ENCODE results near the gene OR8B12.

Gene OR8B12, protein sequence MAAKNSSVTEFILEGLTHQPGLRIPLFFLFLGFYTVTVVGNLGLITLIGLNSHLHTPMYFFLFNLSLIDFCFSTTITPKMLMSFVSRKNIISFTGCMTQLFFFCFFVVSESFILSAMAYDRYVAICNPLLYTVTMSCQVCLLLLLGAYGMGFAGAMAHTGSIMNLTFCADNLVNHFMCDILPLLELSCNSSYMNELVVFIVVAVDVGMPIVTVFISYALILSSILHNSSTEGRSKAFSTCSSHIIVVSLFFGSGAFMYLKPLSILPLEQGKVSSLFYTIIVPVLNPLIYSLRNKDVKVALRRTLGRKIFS

DNA sequence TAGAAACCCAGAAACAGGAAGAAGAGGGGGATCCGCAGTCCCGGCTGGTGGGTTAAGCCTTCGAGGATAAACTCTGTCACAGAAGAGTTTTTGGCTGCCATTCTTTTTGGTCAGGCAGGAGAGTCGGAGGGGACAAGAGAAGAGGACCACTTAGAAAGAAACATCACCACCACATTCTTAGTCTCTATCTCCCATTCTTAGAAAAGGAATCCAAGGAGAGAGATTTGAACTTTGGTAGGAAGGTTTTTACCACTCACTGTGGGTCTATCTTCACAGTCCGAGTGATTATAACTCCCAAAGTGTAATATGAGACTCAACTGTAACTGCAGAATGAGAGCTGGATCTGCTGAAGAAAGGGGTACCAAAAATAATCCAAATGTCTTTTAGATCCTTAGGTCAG lies at the start of gene OR8B12:
Gene OR8B12 (minus strand): TSS at position 101 of the 400 bp plus-strand sequence. CDS start 0 bp downstream, at position 101.
- no peak for DNase-seq

DNA sequence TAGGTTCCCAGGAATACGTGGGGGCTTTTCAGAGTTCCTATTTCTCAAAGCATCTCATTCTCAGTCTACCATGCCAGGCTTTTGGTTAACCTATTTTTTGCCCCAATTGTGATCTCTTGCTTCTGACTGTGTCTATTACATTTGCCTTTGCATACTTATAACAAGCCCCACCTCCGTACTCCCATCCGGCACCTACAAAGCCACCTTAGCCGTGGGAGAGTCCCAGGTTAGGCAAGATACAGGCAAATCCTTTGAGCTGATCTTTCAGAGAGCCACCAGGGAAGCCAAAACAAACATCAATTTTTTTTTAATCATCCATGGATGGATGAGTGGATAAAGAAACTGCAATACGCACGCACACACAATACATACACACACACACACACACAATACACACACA lies 49.2 kb upstream of the OR8B12 start:
- DNase-seq = no peak

- no peak for DNase-seq
Observed at GRCh38 chr11:124591430-124591829, 48.0 kb upstream of the OR8B12 start.

DNA sequence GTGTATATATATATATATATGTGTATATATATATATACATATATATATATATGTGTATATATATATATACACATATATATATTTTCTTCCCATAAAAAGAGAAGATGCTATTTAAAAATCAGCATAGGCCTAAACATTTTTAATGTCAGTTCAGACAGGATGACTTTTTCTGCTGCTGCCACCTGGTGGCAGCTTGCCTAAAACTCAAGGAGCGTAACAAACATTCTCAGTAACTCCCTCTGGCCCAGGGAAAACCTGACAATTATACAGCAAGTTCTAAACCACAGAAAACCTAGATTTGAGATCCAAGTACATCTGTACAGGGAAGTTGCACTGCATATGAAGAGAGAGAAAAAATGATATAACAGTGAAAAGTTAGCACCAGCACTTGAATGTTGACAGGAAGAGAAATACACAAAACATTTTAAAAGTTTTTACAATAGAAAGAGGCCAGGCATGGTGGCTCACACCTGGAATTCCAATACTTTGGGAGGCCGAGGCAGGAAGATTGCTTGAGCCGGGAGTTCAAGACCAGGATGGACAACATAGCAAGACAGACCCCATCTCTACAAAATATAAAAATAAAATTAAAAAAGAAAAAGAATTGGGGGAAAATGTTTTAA lies 42.9 kb upstream of the OR8B12 start:
- no peak for DNase-seq

- no peak for DNase-seq
Observed at GRCh38 chr11:124584681-124585372, 41.4 kb upstream of the OR8B12 start.

DNA sequence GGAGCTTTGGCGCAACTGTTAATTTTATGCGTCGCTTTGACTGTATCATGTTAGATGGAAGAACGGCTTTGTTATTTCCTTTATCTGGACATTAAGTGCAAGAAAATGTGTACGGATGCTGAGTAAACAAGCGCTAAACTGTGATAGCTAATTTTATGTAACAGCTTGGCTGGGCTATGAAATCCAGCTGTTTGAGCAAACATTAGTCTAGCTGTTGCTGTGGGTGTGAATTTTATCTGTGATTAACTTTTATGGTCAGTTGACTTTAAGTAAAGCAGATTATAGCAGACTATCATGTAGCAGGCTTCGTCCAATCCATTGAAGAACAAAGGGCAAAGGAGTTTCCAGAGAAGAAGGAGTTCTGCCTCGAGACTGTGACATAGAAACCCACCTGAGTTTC lies 40.3 kb upstream of the OR8B12 start:
- DNase-seq = no peak

DNA sequence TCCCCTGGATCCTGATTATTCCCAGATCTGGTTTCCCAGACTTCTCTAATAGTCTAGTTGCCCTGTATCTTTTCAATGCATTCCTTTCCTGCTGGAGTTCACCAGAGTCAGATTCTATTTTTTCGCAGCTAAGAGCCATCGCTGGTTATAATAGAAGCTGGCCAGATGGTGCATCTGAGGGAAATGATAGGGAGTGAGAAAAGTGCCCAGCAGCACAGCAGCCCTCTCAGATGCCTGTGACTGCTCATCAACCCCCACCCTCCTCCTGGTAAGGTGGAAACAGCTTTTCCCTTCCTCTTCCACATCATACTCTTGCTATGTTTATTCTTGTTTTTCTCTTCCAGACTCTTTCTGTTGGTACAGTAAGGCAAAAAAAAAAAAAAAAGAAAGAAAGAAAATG lies 39.1 kb upstream of the OR8B12 start:
- no peak for DNase-seq

GRCh38 chr11:124581817-124582216 lies 38.4 kb upstream of the OR8B12 start:
- no peak for DNase-seq

DNA sequence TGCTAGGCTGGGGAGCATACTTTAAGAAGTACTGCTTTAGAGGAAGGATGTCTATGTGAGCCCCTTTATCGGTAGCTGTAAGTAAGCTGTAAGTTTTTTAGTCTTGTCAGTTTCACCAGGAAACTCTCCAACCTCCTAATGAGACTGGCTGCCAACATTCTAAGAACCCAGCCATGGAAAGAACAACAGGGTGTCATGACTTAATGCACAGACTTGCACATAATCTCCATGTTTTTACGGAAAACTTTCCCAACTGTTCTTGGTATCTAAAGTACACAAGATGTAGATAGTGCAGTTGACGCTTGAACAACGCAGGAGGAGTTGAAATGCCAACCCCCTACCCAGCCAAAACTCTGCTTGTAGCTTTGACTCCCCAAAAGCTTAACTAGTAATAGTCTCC lies 35.3 kb upstream of the OR8B12 start:
- no peak for DNase-seq

- DNase-seq = no peak
Observed at GRCh38 chr11:124577716-124578427, 34.4 kb upstream of the OR8B12 start.

- DNase-seq = no peak
Observed at GRCh38 chr11:124570160-124570559, 26.7 kb upstream of the OR8B12 start.

GRCh38 chr11:124569697-124570096 lies 26.2 kb upstream of the OR8B12 start, which contains the start of gene OR8A1:
OR8A1 (plus strand) TSS chr11:124569997; CDS start chr11:124570120, 123 bp downstream.
- no peak for DNase-seq

DNA sequence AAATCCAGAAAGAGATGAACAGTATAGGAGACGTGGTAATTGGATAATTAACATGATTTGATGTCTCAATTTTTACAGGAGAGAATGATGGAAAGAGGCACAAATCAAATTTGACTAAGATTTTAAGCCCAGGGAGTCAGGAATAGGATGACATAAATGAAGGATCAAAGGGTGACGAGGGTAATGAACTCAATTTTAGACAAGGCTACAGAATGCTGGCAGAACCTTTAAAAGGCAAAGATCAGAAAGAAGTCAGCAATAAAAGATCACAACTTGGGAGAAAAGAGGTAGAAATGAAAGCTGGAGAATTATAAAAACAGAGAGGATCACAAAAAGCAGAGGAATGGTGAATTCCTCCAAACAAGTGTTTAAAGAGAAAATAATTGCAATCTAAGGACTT lies 13.4 kb upstream of the OR8B12 start:
- DNase-seq = no peak

DNA sequence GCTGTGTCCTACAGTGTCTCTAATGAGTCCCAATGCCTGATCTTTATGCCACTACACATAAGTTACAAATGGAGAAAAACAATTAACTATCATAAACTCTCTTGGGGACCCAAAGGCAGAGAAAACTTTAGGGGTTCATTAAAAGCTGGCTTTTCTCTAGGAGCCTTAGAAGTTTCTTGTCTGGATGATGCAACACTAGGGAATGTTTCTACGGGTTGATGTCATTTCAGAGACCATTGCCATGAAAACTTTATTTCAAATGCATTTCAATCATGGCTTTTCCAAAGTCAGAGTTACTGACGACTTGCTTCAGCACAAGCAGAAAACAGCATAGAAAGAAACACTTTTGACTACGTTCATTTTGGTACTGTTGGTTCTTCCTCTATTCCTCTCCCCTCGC lies 8.5 kb upstream of the OR8B12 start:
- no peak for DNase-seq

GRCh38 chr11:124551189-124551588 lies 7.7 kb upstream of the OR8B12 start:
- no peak for DNase-seq

DNA sequence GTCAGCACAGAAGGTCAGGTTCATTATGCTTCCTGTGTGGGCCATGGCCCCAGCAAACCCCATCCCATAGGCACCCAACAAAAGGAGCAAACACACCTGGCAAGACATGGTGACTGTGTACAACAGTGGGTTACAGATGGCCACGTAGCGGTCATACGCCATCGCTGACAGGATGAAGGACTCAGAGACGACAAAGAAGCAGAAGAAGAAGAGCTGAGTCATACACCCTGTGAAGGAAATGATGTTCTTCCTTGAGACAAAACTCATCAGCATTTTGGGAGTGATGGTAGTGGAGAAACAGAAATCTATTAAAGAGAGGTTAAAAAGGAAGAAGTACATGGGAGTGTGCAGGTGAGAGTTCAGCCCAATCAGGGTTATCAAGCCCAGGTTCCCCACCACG lies 309 bp downstream of the OR8B12 start:
- no peak for DNase-seq

GRCh38 chr11:124541204-124541603 lies 2.2 kb downstream of the OR8B12 start:
- DNase-seq = no peak

DNA sequence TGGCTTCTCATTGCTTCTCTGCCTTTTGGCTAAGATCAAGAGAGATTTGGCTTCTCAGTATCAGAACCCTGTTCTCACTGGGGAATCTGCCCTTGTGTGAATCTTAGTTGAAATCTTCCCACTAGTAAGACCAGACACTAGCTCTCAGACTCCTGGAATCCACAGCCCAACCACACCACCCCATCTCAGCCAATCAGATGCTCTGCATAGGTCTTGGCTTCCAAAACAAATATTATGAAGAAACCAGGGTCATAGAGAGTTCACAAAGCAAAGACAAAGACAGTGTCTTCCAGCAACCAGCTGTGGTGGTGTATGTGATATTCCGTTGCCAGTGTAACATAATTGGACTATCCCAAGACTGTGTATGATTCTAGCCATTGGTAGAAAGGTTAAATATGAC lies 5.4 kb downstream of the OR8B12 start:
- no peak for DNase-seq

GRCh38 chr11:124536520-124536919 lies 6.9 kb downstream of the OR8B12 start:
- no peak for DNase-seq

- DNase-seq = no peak
Observed at GRCh38 chr11:124535552-124536232, 7.8 kb downstream of the OR8B12 start.

DNA sequence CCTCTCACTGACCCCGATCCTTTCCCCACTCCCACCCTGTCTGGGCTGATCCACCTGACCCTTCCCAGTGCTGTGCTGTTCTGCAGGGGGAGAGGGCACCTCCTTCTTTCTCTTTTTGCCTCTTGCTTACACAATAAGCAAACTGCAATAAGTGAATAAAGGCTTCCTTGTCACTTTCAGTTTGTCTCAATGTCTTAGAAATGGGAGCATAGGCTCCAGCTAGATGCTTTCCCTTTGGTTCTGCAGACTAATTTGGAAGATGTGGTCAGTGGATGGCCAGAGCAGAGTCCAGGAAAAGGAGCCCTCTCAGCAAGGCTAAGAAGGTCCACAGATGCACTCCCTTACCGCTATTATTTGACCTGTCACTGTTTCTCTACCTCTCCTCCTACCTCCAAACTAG lies 9.4 kb downstream of the OR8B12 start:
- no peak for DNase-seq

DNA sequence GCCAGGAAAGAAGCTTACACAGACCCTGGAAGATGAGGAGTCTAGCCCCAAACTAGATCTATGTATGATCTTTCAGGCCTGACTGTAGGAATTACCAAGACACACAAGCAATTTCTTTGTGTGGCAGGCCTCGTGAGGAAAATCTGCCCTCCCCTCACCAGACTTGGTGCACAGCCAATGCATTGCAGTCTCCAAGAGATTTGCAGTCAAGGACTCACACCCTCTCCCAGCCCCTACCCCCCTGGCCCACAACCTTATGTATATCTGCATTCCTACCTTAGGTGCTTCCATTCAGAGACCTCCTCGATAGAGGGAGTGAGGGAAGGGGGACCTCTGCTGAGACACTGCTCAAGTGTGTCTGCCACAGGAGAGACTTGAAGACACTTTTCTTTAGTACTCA lies 9.8 kb downstream of the OR8B12 start:
- DNase-seq = no peak

DNA sequence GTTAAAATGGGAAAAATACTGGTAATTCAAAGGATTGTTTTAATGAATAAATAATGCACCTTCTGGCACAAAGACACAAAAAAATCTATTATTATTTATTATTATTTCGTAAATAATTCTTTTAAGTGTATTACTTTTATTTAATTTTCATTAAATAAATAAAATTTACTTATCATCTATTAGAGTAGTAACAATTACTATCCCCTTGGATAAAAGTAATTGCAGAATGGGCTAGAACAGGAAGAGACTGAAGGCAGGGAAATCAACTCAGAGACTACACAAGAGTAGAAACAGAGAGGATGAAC lies 23.0 kb downstream of the OR8B12 start:
- DNase-seq = no peak
